SK-N-DZ (cell line): Measurements from ENCODE around the gene FAM90A26. TPM values are rescaled to one million over a fixed set of nuclear protein-coding genes. Genes with fewer than 3 reads are reported as not detected.
"Not testable (repeated sequence)": the region's sequence is repeated elsewhere in the genome, so short reads cannot be mapped to it uniquely, and the experiment has no call there.

Source experiments
- DNase-seq: peaks from one replicate; pipeline ENCODE4 v3.0.0-alpha.2; 2015; ENCODE audit warnings: low spot score
- polyA plus RNA-seq, 2 experiments: library from polyadenylated mRNA; depleted of rRNA; stranded (reverse); fragments of >200 nt; gene quantifications; 2 replicates each; pipeline ENCODE4 v1.2.3, GENCODE V29; 2014

Gene FAM90A26
- not detected in 2 replicates for polyA plus RNA-seq (2014; cell fraction: cytosol; rRNA removed)
- polyA plus RNA-seq (2014; cell fraction: nucleus; rRNA removed) = not detected in 2 replicates

GRCh38 chr4:9169791-9170459, at the start of gene FAM90A26:
FAM90A26 (plus strand) TSS chr4:9170409; CDS start chr4:9173173, 2,764 bp downstream.
- DNase-seq = not testable (repeated sequence)

DNA sequence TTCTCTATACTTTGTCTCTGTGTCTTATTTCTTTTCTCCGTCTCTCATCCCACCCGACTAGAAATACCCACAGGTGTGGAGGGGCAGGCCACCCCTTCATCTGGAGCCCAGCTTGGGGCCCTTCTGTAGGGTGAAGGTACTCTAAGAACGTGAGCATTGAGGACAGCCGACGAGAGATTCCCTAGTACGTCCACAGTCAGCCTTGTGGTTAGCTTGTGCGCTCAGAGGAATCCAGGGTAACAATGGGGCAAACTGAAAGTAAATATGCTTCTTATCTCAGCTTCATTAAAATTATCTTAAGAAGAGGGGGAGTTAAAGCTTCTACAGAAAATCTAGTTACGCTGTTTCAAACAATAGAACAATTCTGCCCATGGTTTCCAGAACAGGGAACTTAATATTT, 47.5 kb upstream of the FAM90A26 start:
- DNase-seq = not testable (repeated sequence)

DNA sequence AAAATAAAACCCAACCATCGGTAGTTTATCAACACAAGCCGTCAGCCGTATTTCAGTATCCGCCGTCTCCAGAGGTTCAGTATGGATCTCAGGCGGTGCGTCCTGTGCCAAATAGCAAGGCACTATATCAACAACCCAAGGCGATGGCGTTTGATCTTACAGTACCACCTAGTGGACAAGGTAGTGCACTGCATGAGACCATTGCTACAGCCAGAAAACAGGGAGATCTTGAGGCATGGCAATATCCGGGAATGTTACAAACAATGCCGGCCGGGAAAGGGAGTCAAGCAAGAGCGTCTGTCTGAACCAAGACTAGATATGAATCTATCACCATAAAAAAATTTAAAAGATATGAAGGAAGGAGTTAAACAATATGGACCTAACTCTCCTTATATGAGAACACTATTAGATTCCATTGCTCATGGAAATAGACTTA, 46.6 kb upstream of the FAM90A26 start:
- not testable (repeated sequence) for DNase-seq

- not testable (repeated sequence) for DNase-seq
Observed at GRCh38 chr4:9125601-9126161, 44.5 kb upstream of the FAM90A26 start.

DNA sequence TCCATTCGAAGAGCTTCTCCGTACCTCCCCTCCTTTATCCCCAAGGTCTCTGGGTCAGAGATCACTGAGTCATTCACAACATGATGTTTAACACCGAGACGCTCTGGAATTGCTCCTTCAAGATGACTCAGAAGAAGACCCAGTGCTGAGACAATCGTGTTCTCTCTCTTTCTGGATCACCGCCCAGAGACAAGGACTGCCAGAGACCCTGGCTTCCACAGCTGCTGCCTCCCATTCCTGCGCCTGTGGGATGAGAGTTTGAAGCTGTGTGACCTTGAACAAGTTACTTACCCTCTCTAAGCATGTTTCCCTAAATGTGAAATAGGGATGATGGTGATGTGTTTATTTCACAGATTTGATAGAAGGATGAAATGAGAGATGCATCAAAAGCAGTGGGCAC, 38.8 kb upstream of the FAM90A26 start:
- DNase-seq = not testable (repeated sequence)

DNA sequence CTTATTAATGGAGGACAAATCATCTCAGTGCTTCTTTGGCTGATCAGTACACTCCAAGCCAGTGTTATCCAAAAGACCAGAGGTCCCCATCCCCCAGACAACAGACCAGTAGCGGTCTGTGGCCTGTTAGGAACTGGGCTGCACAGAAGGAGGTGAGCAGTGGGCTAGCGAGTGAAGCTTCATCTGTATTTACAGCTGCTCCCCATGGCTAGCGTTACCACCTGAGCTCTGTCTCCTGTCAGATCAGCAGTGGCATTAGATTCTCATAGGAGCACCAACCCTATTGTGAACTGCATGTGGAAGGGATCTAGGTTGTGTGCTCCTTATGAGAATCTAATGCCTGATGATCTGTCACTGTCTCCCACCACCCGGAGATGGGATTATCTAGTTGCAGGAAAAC, 37.4 kb upstream of the FAM90A26 start:
- not testable (repeated sequence) for DNase-seq

DNA sequence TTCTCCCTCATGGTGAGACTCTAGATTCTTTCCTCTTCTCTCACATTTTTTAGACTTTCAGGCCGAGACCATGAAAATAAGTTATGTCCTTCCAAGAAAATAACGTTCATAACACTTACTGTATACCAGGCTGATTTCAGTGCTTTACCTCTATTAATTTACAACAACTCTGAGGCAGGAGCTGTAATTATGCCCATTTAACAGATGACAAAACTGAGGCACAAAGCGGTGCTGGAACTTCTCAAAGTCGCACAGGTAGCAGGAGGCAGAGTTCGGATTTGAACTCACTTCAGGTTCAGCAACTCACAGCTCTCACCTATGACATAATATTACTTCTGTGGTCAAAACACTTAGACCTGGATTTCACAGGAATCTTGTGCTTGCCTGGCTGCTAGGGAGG, 36.2 kb upstream of the FAM90A26 start:
- not testable (repeated sequence) for DNase-seq

DNA sequence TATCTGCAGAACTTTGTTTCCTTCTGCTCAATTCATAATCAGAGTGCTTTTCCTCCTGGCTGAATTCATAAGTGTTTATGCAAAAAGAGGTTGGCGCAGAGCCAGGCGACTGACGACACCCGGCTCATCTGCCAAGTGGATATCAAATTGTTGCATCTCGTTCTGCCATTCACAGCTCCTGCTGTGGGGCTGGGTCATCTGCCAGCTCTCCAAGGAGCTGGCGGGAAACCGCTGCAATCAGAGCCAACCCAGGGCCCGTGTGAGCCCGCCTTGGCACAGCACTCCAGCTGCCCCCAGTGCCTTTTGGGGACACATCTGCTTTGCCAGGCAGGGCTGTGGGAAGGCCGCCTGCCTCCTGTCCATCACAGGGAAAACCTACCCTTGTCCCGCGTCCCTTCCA, 35.7 kb upstream of the FAM90A26 start:
- DNase-seq = not testable (repeated sequence)

DNA sequence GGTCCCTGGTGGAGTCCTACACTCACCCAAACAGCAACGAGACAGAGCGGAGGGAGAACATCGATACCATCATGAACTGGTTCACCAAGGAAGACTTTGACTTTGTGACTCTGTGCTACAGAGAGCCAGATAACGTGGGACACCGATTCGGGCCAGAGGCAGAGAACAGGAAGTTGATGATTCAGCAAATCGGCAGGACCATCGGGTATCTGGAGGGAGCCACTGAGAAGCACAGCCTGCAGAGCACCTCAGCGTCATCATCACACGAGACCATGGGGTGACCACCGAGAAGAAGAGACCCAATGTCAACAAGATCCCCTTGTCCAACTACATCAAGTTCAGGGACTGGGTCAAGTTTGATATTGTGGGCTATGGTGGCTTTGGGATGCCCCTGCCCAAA, 29.2 kb upstream of the FAM90A26 start:
- not testable (repeated sequence) for DNase-seq

DNA sequence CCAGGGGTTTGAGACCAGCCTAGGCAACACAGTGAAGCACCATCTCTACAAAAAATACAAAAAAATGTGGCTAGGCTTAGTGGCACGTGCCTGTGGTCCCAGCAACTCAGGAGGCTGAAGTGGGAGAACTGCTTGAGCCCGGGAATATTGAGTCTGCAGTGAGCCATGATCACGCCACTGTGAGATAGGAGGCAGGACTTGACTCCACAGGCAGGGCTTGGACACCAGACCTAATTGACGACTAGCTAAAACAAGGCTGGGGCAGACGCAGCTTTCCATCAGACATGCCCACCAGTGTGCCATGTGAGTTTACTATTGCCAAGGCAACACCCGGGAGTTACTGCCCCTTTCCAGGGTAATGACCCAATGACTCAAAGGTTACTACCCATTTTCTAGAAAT, 27.4 kb upstream of the FAM90A26 start:
- DNase-seq = not testable (repeated sequence)

GRCh38 chr4:9143421-9144080, 26.7 kb upstream of the FAM90A26 start:
- DNase-seq = no peak

- DNase-seq = no peak
Observed at GRCh38 chr4:9146967-9147366, 23.2 kb upstream of the FAM90A26 start.

- DNase-seq = not testable (repeated sequence)
Observed at GRCh38 chr4:9147368-9147767, 22.8 kb upstream of the FAM90A26 start.

DNA sequence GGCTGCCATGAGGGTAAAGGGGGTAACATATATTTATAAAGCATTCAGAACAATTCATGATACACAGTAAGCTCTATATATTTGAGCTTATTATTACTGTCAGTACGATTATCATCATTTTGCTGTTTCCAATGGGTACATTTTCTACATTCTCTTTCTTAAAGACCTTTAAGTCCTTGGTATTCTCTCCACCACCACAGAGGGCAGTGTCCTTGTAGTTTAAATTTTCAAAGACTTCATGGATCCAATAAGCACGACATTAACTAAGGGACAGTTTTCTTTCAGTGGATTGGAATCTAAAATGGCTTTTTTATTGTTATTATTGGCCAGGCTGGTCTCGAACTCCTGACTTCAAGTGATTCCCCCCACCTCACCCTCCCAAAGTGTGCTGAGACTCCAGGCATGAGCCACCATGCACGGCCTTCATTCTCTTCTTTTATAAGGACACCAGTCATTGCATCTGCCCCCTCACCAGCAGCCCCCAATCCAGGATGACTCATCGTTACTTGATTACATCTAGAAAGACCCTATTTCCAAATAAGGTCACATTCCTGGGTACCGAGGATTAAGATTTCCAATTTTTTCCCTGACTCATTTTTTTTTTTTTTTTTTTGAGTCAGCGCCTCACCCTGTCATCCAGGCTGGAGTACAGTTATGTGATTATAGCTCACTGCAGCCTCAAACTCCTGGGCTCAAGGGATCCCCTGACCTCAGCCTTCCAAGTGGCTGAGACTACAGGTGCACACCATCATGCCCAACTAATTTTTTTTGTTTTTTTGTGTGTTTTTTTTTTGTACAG, 21.4 kb upstream of the FAM90A26 start:
- not testable (repeated sequence) for DNase-seq

- not testable (repeated sequence) for DNase-seq
Observed at GRCh38 chr4:9151809-9152179, 18.4 kb upstream of the FAM90A26 start.

DNA sequence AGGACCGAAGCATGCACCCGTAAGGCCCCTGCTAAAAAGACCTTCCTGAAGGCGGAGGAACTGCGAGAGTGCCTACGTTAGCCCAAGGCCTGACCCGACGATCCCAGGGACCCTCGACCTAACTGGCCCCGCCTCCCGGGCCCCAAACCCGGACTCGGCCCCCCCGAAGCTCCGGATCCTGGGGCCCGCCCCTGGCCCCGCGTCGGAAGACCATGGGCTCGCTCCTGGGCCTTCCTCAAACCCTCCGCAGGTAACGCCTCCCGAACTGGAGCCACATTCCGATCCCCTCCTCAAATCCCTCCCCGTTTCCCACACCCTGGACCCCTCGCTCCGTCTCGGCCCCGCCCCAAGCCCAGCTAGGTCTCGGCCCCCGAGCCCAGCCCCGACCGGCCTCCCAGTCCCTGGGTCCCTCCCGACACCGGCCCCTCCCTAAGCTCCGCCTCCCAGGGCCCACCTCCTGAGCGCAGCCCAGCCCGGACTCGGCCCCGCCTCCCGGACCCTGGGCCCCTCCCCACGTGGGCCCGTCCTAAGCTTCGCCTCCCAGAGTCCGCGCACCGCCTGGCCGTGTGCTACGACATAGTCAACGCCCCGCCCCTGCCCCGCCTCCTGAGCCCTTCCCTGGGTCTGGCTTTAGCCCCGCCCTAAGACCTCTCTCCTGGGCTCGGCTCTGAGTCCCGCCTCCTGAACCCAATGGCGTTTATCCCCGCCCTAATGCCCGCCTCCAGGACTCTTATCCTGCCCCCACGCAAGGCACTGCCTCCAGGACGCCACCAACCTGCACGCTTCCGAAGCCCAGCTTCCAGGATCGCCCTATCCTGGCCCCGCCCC, 17.8 kb upstream of the FAM90A26 start:
- DNase-seq = peak; percentile 83

DNA sequence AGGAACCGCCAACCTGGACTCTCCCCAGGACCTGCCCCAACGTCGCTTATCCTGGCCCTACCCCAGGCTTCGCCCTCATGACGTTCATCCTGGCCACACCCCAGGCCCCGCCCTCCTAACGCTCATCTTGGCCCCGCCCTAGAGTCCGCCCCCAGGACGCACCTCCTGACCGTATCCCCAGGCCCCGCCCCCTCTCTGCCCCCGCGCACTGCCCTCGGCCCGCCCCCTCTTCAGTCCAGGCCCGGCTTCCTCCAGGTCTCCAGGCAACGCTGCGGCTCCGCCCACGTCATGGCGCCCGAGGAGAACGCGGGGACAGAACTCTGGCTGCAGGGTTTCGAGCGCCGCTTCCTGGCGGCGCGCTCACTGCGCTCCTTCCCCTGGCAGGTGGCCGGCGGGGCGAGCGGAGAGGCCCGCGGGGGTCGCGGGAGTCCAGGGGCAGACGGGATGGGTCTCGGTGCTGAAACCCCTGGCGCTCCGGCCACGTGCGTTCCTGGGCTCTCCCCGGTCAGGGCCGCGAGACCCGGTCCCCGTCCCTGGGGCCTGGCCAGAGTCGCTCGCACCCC, 17.1 kb upstream of the FAM90A26 start:
- peak; percentile 90 for DNase-seq

DNA sequence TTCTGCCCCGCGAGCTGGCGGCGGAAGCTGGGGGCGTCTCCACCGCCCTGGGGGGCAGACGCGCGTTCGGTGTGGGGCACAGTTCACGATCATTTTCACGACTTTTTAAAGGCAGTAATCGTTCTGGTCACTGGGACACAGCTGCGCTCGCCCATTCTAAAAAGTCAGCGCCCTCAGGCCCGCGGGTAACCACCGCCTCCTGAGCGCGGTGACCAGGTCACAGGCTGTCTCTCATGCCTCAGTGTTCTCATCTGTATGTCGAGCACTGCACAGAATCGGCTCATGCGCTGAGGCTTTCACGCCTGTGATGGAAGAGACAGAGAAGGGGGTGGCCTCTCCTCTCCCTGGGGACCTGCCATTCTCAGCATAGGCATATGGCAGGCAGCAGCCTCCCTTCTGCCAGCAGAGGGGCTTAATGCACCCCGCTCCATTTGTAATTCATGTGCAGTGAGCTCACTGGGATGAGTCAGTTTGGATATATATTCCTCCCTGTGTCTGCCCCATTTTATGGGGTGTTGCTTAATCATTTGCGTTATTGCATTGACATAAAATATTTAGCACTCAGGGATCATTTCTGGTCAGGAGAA, 16.5 kb upstream of the FAM90A26 start:
- DNase-seq = peak; percentile 8

GRCh38 chr4:9155101-9155886, 14.9 kb upstream of the FAM90A26 start:
- not testable (repeated sequence) for DNase-seq
